HG03342 (cell line): ENCODE data around the gene RUNX2.
"Not testable (repeated sequence)": the region's sequence is repeated elsewhere in the genome, so short reads cannot be mapped to it uniquely, and the experiment has no call there.

ENCODE experiments used
- ATAC-seq: cut with Tn5 transposase; IDR thresholded peaks from one replicate; pipeline ENCODE4 v1.9.1; 2021; ENCODE audit warnings: mild to moderate bottlenecking, moderate library complexity; ENCODE audit not compliant: unreplicated experiment

The RUNX2 gene

GRCh38 chr6:45545416-45545815, 217.3 kb downstream of the RUNX2 start:
- ATAC-seq, result no peak

GRCh38 chr6:45548657-45549515, 220.8 kb downstream of the RUNX2 start:
- ATAC-seq, result peak; percentile 98

DNA sequence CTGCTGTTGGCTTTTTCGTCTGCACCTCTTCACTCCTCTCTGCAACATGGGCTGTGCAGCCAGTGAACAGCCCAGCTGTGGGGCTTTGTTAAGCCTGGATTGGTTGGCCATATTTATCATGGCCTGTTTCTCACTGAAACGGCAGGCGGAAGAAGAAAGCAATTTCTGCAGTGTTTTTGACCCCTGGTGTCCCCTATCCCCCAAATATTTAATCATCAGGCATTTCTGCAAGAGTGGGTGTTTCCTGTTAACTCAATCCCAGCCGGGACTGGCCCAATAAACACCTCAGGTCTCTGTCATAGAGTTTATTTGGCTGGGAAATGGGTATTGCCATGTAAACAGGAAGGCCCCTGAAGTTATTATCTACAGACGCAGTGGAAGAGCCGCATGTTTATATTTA, 224.4 kb downstream of the RUNX2 start:
- ATAC-seq, result no peak

DNA sequence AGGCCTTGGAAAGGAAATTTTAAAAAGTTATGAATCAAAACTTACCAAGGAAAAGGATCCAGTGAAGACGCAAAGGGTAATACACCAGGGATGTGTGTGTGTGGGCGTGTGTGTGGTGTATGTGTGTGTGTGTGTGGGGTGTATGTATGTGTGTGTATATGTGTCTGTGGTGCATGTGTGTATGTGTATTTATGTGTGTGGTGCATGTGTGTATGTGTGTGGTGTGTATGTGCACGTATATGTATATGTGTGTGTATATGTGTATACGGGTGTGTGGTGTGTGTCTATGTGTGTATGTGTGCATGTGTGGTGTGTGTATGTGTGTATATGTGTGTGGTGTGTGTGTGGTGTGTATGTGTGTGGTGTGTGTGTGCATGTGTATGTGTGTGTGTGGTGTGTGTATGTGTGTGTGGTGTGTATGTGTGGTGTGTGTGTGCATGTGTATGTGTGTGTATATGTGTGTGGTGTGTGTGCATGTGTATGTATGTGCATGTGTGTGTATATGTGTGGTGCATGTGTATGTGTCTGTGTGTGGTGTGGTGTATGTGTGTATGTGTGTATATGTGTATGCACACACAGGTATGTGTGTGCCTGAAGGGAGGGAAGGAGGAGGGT, 225.7 kb downstream of the RUNX2 start:
- no peak for ATAC-seq

- no peak for ATAC-seq
These were observed 226.5 kb downstream of the RUNX2 start for GRCh38 chr6:45554591-45554990.

DNA sequence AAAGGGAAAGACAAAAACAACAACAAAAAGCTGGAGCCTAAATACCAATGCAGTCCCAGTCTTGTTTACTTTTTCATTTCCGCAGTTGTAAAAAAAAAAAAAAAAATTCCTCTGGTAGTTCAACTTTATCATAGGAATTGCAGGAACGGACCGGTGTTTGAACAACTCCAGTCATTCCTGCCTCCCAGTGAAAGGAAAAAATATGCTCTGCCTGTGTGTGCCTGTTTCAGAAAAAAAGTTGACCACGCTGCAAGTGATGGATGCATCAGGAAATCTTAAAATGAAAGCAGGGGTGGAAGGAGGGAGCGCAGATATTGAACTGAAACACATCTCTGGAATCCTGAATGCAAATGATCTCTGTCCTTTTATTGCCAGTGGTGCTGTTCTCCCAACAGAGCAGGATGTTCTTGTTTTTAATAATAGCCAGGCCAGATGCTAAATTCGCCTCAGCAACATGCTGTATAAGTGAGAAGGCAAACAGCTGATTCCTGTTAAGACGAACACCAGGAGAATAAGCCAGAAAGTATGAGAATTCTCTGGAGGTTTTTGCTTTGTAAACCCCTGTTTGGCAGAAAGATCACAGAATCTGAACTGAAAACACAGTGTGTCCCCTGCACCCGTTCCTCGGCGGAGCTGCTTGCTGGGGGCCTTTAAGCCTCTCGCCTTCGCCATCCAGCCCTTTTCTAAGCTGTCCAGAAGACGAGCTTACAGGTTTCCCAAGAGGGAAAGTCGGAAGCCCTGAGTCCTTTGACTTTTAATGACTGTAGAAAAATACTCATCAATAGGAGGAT, 228.0 kb downstream of the RUNX2 start:
- ATAC-seq, result no peak

DNA sequence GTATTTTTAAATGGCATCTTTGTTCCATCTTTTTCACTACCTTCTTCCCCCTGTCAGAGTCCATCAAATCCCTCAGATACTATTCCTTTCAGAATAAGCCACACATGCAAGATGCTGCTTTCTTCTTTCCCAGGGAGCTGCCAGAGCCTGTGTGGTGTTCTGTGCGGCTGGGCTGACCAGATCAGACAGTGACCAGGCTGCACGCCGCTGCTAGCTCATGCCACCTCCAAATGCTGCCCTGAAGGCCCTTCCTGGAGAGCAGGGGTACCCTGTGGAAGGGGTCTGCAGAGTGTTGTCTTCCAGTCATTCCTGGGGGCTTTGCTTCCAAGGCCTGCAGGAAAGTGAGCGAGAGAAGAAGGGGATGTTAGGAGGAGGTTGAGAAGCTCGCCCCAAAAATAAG, 228.7 kb downstream of the RUNX2 start:
- ATAC-seq, result no peak

GRCh38 chr6:45557454-45557853, 229.3 kb downstream of the RUNX2 start:
- ATAC-seq, result no peak

DNA sequence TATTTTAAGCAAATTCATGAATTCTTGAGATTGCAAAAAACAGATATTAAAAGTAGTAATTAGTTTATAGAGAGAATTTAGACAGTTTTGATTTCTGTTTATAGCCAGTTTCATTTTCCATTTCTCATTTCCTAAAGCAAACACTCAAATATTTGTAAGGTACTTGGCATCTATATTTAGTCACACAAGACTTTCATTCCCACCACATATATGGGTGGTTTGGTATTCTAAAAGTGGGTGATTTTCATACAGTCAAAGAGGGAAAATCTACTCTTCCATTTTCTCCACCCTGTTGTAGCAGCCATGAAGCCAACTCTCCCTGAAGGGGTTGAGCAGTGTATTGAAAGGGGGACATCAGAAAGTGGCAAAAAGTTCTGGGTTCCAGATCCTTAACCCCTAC, 230.7 kb downstream of the RUNX2 start:
- no peak for ATAC-seq

DNA sequence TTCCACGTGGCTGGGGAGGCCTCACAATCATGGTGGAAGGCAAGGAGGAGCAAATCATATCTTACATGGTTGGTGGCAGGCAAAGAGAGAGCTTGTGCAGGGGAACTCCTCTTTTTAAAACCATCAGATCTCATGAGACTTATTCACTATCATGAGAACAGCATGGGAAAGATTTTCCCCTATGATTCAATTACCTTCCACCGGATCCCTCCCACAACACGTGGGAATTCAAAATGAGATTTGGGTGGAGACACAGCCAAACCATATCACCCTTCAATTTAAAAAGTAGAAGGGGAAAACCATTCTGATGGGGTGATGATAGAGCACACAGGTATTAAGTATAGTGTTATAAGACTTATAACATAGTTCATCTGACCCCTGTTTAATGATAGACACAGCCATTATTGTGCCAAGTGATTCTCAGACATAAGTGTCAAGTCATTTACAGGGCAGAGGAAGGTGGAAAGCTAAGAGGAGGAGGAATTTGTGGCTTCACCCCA, 232.2 kb downstream of the RUNX2 start:
- ATAC-seq, result not testable (repeated sequence)

DNA sequence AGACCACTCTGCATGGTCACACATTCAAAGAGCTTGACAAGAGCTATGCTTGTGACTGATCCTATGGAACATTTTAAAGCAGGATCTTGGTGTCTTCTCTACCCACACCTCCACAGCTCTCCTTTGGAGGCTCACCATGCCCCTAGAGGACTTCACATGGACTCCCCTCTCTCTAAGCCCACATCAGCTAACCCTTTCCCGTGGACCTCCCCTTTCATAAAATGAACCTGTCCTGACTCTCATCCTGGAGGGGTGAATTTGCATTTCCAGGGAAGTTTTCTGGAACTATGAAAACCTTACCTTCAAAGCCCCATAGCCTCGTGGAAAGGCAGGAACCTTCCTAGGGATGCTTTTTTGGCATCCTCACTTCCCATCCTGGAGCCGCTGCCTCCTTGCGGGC, 234.0 kb downstream of the RUNX2 start:
- ATAC-seq, result no peak

- no peak for ATAC-seq
These were observed 234.9 kb downstream of the RUNX2 start for GRCh38 chr6:45563041-45563440.

DNA sequence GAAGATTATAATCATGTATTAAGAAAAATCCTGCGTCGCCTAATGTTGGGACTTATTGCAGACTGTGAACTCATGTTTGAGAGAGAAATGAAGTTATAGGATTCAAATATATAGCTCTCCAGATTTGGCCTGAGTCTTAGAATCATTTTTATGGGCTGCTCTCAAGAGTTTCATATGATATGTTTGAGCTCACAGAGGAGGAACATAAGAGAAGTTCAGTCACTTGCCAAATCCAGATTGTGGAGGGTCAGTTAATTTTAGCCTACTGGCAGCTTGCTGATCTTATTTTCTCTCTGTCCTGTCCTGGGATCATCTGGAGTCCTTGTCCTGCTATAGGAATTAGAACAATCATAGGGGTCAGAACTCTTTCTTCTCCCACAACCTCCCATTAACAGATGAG, 235.7 kb downstream of the RUNX2 start:
- no peak for ATAC-seq

DNA sequence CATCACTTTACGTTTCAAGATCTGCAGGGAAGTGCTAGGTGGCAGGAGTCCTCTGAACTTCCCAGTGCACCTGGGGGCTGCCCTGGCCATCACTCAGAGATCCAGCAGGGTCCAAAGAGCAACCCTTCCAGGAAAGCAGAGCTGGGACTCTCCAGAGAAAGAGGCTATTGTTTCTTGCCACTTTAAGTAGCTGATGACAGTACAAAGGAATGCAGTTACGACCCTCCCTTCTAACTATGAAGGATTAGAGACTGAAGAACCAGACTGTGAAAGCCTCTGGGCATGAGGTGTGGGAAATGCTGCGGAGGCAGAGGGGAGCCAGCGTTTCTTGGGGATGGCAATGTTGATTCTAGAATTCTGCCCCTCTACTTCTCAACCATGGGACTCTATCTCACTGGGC, 238.8 kb downstream of the RUNX2 start:
- no peak for ATAC-seq

- no peak for ATAC-seq
These were observed 239.7 kb downstream of the RUNX2 start for GRCh38 chr6:45567879-45568278.

GRCh38 chr6:45568626-45569025, 240.5 kb downstream of the RUNX2 start:
- no peak for ATAC-seq

DNA sequence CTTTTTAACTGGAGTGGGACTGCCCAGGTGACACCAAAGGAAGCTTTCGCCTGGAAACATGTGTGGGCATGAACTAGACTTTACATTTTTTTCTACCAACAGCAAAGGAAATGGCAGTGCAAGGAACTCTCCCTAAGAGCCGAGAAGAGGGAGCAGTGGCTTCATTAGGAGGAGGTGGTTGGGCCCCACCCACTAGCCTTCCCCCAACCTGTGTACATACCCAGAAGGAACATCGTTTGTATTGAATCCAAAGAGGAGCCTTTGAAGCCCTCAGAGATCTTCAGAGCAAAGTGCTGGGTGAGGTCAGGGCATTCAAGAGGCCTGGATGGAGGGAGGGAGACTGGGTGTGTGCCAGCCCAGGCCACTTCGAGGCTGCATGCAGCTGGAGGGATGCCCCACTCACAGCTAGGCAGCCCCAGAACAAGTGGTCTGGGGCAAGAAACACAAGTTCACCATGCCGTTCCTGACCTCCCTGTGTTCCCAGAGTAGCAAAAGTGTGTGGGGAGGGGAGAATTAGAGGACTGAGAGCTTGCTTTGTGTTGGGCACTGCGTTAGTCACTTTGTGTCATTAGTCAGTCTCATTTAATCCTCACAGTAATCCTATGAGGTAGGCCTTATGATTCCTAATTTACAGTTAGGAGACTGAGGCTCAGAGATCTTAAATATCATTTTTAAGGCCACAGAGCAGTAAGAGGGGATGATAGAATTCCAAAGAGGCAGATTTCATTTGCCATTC, 241.2 kb downstream of the RUNX2 start:
- no peak for ATAC-seq

GRCh38 chr6:45571159-45571558, 243.0 kb downstream of the RUNX2 start:
- no peak for ATAC-seq

DNA sequence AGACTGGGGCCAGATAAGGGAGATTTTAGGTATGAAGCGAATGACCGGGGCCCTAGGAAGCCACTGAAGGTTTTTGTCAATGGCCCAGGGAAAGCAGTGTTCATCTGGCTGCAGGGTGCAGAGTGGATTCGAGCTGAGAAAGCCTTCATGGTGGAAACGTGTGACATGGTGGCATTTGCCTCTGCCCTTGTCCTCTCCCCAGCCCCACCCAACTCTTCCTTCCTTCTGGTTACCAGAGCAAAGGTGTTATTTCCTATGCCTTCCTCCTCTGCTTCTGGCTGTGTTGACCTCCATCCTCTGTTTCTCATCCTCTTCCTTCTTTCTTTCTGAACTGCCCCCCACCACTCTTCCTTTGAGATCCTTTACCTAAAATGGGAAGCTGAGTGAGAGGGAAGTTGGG, 244.7 kb downstream of the RUNX2 start:
- ATAC-seq, result no peak

DNA sequence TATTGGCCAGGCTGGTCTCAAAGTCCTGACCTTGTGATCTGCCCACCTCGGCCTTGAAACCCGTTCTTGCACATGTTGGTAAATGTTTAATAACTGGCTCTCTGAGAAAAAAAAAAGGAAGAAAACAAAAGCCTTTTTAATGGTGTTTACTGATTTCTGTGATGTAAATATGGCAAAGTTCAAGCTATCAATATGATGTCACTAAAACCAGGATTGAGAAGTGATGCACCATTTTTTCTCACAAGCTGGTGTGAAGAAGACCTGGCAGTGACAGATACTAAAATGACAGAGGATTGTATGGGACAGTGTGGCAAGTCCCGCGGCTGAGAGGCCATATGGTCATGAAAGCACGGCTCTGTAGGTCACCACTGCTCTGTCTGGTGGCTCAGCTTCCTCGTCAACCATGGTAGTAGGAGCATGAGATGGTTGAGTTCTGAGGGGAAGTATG, 245.9 kb downstream of the RUNX2 start:
- no peak for ATAC-seq

DNA sequence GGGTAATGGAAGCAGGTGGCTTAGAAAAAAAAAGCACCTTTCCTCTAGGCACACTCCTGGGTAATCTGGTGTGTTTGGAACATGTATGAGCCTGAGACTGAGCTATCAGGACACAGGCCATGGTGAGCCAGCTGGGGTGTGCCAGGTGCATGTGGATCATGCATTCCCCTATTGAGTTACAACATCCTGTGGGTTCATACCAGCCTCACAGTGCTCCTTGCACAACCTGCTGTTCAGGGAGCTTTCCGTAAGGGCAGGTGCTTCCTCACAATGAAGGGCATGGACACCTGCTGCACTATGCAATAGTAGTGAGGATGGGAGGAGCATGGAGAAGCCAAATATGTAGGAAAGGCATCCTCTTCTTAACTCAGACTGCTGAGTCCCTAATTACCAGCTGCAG, 246.8 kb downstream of the RUNX2 start:
- ATAC-seq, result no peak
